C4-2B (cell line): ENCODE data around the gene ZSCAN12.
A peak's percentile ranks its signal among the peaks of the same experiment; 100 is the strongest.
"Not testable (repeated sequence)": the region's sequence is repeated elsewhere in the genome, so short reads cannot be mapped to it uniquely, and the experiment has no call there.

Experiments used
- H3K27ac ChIP-seq: fragments of 450-650 bp; 2 replicates; pipeline ENCODE4 v1.5.1; 2017
- ZFX ChIP-seq: fragments of 450-650 bp; IDR thresholded peaks from 2 replicates; pipeline ENCODE4 v1.6.1; 2017
- TF ChIP-seq, protein P1 (sequence below): fragments of 450-650 bp; conservative IDR thresholded peaks from 2 replicates; pipeline ENCODE4 v1.5.1; 2017; ENCODE audit warnings: mild to moderate bottlenecking

The ZSCAN12 gene

DNA sequence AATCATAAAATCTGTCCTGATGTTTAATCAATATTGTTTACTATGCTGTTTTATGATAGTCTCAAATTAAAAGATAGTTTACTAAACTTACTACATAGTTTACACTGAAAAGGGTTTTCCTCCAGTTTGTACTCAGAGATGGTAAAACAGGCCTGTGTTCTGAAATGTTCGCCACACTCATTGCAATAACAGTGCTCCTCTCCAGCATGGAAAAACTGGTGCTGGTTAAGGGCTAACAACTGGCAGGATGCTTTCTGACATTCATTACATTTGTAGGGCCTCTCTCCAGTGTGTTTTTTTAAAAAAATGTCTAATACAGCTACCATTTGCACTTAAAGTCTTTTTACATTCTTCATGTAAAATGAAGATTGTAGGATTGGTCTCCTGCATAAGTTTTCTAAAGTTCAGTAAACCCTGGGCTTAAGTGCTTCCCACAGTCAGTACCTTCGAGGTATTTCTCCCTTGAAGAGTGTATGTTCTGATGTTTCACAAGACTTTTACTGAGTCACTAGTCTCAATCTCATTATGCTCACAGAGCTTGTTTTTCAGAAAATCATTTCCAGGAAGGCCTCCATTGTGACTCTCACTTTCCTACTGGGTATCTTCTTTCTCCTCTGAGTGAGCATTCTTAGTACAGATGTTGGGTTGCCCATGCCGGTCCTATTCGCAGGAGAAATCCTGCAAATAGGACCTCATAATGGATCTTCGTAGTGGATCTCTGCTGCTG, 8.7 kb upstream of the ZSCAN12 start:
- no peak overlapping the region for H3K27ac ChIP-seq
- TF ChIP-seq ZFX, result no peak

DNA sequence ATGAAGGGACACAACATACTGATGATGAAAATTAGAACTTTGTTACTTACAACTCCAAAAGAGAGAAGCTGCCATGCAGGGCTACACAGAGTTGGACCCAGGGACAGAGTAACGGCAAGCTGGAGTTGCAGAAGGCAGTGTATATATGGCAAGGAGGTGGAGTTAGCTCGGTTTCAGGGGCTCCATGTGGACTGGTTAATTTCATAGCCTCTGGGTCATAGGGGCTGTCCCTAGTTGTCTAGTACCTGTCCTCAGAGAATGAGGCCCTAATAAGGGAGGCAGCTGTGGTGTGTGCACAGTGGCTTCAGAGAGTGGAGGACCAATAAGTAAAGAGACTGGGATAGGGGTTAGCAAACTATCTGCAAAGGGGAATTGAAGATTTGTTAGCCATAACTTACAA, 7.9 kb upstream of the ZSCAN12 start:
- TF ChIP-seq, protein P1, sequence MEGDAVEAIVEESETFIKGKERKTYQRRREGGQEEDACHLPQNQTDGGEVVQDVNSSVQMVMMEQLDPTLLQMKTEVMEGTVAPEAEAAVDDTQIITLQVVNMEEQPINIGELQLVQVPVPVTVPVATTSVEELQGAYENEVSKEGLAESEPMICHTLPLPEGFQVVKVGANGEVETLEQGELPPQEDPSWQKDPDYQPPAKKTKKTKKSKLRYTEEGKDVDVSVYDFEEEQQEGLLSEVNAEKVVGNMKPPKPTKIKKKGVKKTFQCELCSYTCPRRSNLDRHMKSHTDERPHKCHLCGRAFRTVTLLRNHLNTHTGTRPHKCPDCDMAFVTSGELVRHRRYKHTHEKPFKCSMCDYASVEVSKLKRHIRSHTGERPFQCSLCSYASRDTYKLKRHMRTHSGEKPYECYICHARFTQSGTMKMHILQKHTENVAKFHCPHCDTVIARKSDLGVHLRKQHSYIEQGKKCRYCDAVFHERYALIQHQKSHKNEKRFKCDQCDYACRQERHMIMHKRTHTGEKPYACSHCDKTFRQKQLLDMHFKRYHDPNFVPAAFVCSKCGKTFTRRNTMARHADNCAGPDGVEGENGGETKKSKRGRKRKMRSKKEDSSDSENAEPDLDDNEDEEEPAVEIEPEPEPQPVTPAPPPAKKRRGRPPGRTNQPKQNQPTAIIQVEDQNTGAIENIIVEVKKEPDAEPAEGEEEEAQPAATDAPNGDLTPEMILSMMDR, result no peak
- TF ChIP-seq ZFX, result no peak
- no peak overlapping the region for H3K27ac ChIP-seq

DNA sequence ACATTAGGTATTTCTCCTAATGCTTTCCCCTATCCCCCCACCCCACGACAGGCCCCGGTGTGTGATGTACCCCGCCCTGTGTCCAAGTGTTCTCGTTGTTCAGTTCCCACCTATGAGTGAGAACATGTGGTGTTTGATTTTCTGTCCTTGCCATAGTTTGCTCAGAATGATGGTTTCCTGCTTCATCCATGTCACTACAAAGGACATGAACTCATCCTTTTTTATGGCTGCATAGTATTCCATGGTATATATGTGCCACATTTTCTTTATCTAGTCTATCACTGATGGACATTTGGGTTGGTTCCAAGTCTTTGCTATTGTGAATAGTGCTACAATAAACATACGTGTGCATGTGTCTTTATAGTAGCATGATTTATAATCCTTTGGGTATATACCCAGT, 4.4 kb upstream of the ZSCAN12 start:
- not testable (repeated sequence) for H3K27ac ChIP-seq

DNA sequence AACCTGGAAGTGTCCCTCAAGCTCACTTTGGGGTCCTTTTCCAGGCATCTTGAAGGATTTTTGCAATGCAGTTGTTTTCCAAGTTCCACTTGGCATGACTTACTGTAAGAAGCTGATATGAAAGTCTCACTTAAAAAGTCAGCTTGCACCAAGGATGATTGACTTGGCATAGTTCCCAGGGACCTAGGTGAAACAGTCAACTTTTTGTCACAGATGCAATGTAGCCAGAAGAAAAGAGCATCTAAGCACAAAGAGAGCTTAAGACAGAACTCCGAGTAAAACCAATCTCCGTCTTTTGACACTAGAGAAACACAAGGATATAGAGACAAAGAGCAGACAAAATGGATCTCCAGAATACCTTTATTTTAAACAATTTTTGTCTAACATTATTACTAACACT, 2.6 kb upstream of the ZSCAN12 start:
- H3K27ac ChIP-seq, result no peak overlapping the region
- TF ChIP-seq ZFX, result no peak
- TF ChIP-seq, protein P1, result no peak

DNA sequence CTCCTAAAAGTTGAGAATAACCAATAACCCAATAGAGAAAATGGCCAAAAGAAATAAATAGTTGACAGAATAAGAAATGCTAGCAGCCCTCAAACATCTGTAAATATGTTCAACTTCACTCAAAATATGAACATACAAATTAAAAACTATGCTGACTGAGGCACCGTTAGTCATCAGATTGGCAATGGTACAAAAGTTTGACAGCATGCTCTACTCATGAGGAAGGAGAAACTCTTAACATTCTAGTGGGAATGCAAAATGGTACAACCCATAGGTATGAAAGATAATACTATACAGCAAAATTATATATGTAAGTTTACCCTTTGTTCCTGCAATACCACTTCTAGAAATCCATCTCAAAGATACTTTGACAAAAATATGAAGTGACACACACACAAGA, 1.6 kb upstream of the ZSCAN12 start:
- no peak overlapping the region for H3K27ac ChIP-seq
- TF ChIP-seq, protein P1, result no peak
- no peak for TF ChIP-seq ZFX

DNA sequence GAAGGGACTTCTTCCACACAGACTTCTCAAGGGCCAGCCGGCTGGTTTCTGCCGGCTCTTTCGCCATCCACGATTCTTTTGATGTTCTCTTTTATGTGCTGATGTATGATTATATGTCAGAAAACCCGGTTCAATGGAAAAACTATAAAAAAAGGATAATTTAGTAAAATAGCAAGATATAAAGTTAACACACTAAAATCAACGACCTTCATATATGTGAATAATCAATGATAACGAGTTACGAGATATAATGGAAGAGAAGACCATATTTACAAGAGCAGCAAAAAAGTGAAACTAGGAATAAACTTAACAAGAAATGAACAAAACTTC, 540 bp upstream of the ZSCAN12 start:
- TF ChIP-seq, protein P1, result no peak
- TF ChIP-seq ZFX, result no peak
- no peak overlapping the region for H3K27ac ChIP-seq

DNA sequence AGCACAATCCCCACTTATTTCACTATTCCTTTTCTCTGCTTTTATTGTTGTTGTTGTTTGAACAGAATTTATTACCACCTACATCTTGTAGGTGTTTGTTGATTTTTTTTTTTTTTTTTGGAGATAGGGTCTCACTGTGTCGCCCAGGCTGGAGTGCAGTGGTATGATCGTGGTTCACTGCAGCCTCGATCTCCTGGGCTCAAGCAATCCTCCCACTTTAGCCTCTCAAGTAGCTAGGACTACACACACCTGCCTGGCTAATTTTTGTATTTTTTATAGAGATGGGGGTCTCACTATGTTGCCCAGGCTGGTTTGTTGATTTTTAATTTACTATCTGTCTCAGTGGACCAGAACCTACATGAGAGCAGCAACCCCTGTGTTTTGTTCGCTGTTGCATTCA, 3.6 kb downstream of the ZSCAN12 start:
- H3K27ac ChIP-seq, result no peak overlapping the region
- TF ChIP-seq, protein P1, result no peak
- TF ChIP-seq ZFX, result no peak

DNA sequence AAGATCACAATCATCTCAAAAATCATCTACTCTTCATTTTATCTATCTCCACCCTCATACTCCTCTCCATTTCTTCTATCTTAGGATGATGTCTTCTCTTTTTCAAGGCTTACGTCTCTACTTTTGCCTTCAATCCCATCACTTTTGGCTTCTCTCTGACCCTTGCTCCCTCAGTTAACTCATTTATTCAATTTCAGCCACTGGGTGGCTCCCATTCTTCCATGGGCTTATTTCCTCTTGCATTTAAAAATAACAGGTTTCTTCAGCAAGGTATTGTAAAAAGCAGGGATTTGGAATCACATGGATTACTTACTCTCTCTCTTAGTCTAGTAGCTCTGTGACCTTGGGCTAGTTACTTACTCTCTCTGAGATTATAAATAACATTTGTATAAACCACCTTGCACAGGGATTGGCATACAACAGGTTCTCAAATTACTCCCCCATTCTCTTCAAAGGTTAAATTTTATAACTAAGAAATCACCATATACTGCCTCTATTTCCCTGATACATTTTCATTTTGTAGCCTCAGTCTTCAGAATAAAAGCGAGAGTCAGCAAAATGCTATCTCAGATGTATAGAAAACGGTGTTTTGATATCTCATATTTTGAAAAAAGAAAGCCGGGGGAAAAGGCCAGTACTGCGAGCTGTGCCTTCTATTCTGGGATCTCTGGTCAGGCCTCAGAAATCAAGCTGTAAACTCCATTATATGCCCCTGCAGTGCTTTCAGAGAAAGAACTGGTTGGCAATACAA, 5.5 kb downstream of the ZSCAN12 start:
- H3K27ac ChIP-seq, result no peak overlapping the region

More for the DNA sequence above, 5.5 kb downstream of the ZSCAN12 start:
- TF ChIP-seq, protein P1, result peak; percentile 67
- no peak for TF ChIP-seq ZFX
